OCI-LY7 (cell line): ENCODE results near the gene TFEB. TPM values are rescaled to one million over a fixed set of nuclear protein-coding genes. Genes with fewer than 3 reads are reported as not detected.
A peak's percentile ranks its signal among the peaks of the same experiment; 100 is the strongest.

ENCODE experiments used
- BruUV-seq: library from RNA; stranded (reverse); fragments of 400-500 nt; replicated peaks from 2 replicates; lab custom pipeline; 2021; lab: Mats Ljungman, UMichigan
- CTCF ChIA-PET: fragments of 300-600 bp; sonication (Branson Sonifier 250); formaldehyde crosslinking; loops from one replicate; lab custom pipeline; 2022; ENCODE audit warnings: antibody characterized with exemption; ENCODE audit not compliant: unreplicated experiment; lab: Charles Lee
- POLR2A ChIA-PET: fragments of 300-600 bp; sonication (Branson Sonifier 250); formaldehyde crosslinking; loops from one replicate; lab custom pipeline; 2022; ENCODE audit warnings: antibody characterized with exemption; lab: Charles Lee
- DNase-seq: peaks from one replicate; pipeline ENCODE4 v3.0.0-alpha.2; 2015; ENCODE audit warnings: low spot score
- H2AFZ ChIP-seq: fragments of 200-600 bp; sonication (generic), shearing (Covaris generic); 2 replicates; pipeline ENCODE4 v1.6.1; 2014; ENCODE audit warnings: mild to moderate bottlenecking, antibody characterized with exemption, low read length, moderate library complexity
- H3K27ac ChIP-seq: fragments of 200-600 bp; sonication (generic); 2 replicates; pipeline ENCODE4 v1.5.1; 2014; ENCODE audit warnings: mixed run types, low read depth, mild to moderate bottlenecking, moderate library complexity, low read length, inconsistent platforms; ENCODE audit not compliant: poor library complexity, severe bottlenecking
- H3K36me3 ChIP-seq: fragments of 200-600 bp; sonication (generic); 2 replicates; pipeline ENCODE4 v1.6.1; 2014; ENCODE audit warnings: mild to moderate bottlenecking, antibody characterized with exemption, low read length, moderate library complexity, mixed read lengths; ENCODE audit not compliant: insufficient read depth
- H3K4me1 ChIP-seq: fragments of 200-600 bp; sonication (generic); 2 replicates; pipeline ENCODE4 v1.5.1; 2014; ENCODE audit warnings: mild to moderate bottlenecking, low read length; ENCODE audit not compliant: insufficient read depth, poor library complexity, severe bottlenecking
- H3K4me2 ChIP-seq: fragments of 200-600 bp; sonication (generic); 2 replicates; pipeline ENCODE4 v1.6.1; 2014; ENCODE audit warnings: mild to moderate bottlenecking, low read length
- H3K4me3 ChIP-seq: fragments of 200-600 bp; sonication (generic); 2 replicates; pipeline ENCODE4 v1.5.1; 2014; ENCODE audit warnings: mild to moderate bottlenecking, low read depth, low read length; ENCODE audit not compliant: poor library complexity, severe bottlenecking
- H3K79me2 ChIP-seq: fragments of 200-600 bp; sonication (generic); 2 replicates; pipeline ENCODE4 v1.6.1; 2016; ENCODE audit warnings: low read depth, mild to moderate bottlenecking, low read length, moderate library complexity, mixed read lengths; ENCODE audit not compliant: insufficient read depth
- H3K9me2 ChIP-seq: fragments of 200-600 bp; sonication (generic); 2 replicates; pipeline ENCODE4 v1.6.1; 2016; ENCODE audit warnings: mild to moderate bottlenecking, low read length, mixed read lengths; ENCODE audit not compliant: insufficient read depth
- H3K9me3 ChIP-seq: fragments of 200-600 bp; sonication (generic); 2 replicates; pipeline ENCODE4 v1.6.1; 2014; ENCODE audit warnings: mild to moderate bottlenecking, mixed run types, low read length, mixed read lengths
- H4K20me1 ChIP-seq: fragments of 200-600 bp; sonication (generic); 2 replicates; pipeline ENCODE4 v1.6.1; 2014; ENCODE audit warnings: mild to moderate bottlenecking, antibody characterized with exemption, low read length, moderate library complexity, mixed read lengths; ENCODE audit not compliant: insufficient read depth
- CTCF ChIP-seq: fragments of 200-600 bp; sonication (generic); conservative IDR thresholded peaks from 2 replicates; pipeline ENCODE4 v1.5.1; 2014; ENCODE audit warnings: mild to moderate bottlenecking, antibody characterized with exemption, low read length, moderate library complexity, mixed read lengths
- EZH2phosphoT487 ChIP-seq: fragments of 200-600 bp; sonication (generic); IDR thresholded peaks from 2 replicates; pipeline ENCODE4 v1.6.1; 2018; ENCODE audit warnings: low read depth, borderline replicate concordance, mild to moderate bottlenecking, mixed run types, antibody characterized with exemption, low read length, moderate library complexity, mixed read lengths
- intact Hi-C: fragments of 100-400 bp; cut with micrococcal nuclease; formaldehyde crosslinking; loops from one replicate; pipeline ENCODE4 v1.10.0; 2022; ENCODE audit not compliant: unreplicated experiment
- total RNA-seq, 2 experiments: library from RNA; depleted of rRNA in 1 of 2; stranded (reverse); fragments of >200 nt in 1 of 2; shearing (Covaris generic) in 1 of 2; gene quantifications; 2 replicates each; pipeline ENCODE4 v1.2.3, GENCODE V29; 2014 to 2022

TFEB gene
- total RNA-seq, 2 experiments from 2014 or later: 36.8 to 60.0 TPM

- Histone ChIP-seq H2AFZ (no peak overlapping the region), H3K4me3 (peak overlapping the region; percentile 67), H3K9me3 (no peaks in the 10 kb centered on the region), H3K36me3 (no peaks in the 10 kb centered on the region), H3K4me1 (peaks cover 98% of the 10 kb centered on the region), H3K4me2 (peak overlapping the region; percentile 90), H3K9me2 (no peaks in the 10 kb centered on the region), H3K27ac (peak overlapping the region; percentile 93), H4K20me1 (peaks cover 4% of the 10 kb centered on the region; the same call in 1 of the 2 replicates), H3K79me2 (peaks cover 89% of the 10 kb centered on the region)
- intact Hi-C loops: loop anchor here (1.0 to 10.0 kb wide), 2 partner anchors 19 to 1020 kb away; partner anchors contain the start of gene TBCC
- POLR2A ChIA-PET: interaction anchor here (3.0 to 3.4 kb wide), 3 partner anchors 9 to 19 kb away, joined by 16 to 42 read pairs (median 31); no protein-coding TSS in a partner anchor
- BruUV-seq: no TSS peak
- TF ChIP-seq EZH2phosphoT487: no peak
- peak; percentile 57 for TF ChIP-seq CTCF
- CTCF ChIA-PET: interaction anchor here (1.3 kb wide), 1 partner anchor 9 kb away, joined by 6 read pairs; no protein-coding TSS in a partner anchor
- DNase-seq: no peak
Observed at GRCh38 chr6:41724586-41725501, 10.6 kb downstream of the TFEB start.

GRCh38 chr6:41724228-41724580 is 11.2 kb downstream of the TFEB start:
- Histone ChIP-seq H3K79me2 (peaks cover 89% of the 10 kb centered on the region), H3K27ac (peak overlapping the region; percentile 93), H3K4me1 (peaks cover 98% of the 10 kb centered on the region), H3K9me2 (no peaks in the 10 kb centered on the region), H3K4me3 (peak overlapping the region; percentile 67), H3K36me3 (no peaks in the 10 kb centered on the region), H4K20me1 (peaks cover 4% of the 10 kb centered on the region; the same call in 1 of the 2 replicates), H3K9me3 (no peaks in the 10 kb centered on the region), H3K4me2 (peak overlapping the region; percentile 90), H2AFZ (no peak overlapping the region)
- POLR2A ChIA-PET: interaction anchor here (3.0 to 3.4 kb wide), 3 partner anchors 10 to 19 kb away, joined by 16 to 42 read pairs (median 31); no protein-coding TSS in a partner anchor
- CTCF ChIA-PET: interaction anchor here (1.0 to 1.3 kb wide), 2 partner anchors 10 to 18 kb away, joined by 3 to 6 read pairs; no protein-coding TSS in a partner anchor
- TF ChIP-seq EZH2phosphoT487: no peak
- no peak for TF ChIP-seq CTCF
- intact Hi-C loops: loop anchor here (1.0 to 10.0 kb wide), 2 partner anchors 18 to 1021 kb away; partner anchors contain the start of gene TBCC
- DNase-seq: peak; percentile 59
- BruUV-seq: no TSS peak
